Measurements from ENCODE around the gene DIAPH3. TPM values are rescaled to one million over a fixed set of nuclear protein-coding genes. Genes with fewer than 3 reads are reported as not detected.

Gene DIAPH3
- total and polyA plus RNA-seq, 2 of the 8 experiments (the other 6 are each of a cell fraction or from before 2014, with no cell fraction given): 8.0 to 30.8 TPM

- TF ChIP-seq CTCF (IDR thresholded peaks at IDR 0.05; ENCODE audit: control extremely low read depth in 1 of 3, insufficient read depth in 1 of 3, low read depth in 1 of 3, low read length in 3 of 3): no peak
- no peak for TF ChIP-seq SIN3A (conservative IDR thresholded peaks at IDR 0.05 in 1 of 2, IDR thresholded peaks at IDR 0.05 in 1 of 2; ENCODE audit: low read depth in 1 of 2, low read length in 2 of 2)
- TF ChIP-seq NRF1 (IDR thresholded peaks at IDR 0.05; ENCODE audit: low read depth, low read length): no peak
Measured at GRCh38 chr13:59901191-59901590, 262.5 kb downstream of the DIAPH3 start (continued).

All from H1 (cell line).